Measurements from ENCODE around the gene GHRHR.

GHRHR gene

GRCh38 chr7:30963842-30964241 is at the start of gene GHRHR:
GHRHR (plus strand) TSS chr7:30963953; CDS start chr7:30964069, 116 bp downstream.
- DNase-seq (ENCODE audit: low read depth) = no peak

GRCh38 chr7:30914596-30914995 is 49.2 kb upstream of the GHRHR start:
- DNase-seq (ENCODE audit: low read depth) = no peak

- DNase-seq (ENCODE audit: low read depth) = no peak
Measured at GRCh38 chr7:30915005-30915601, 48.6 kb upstream of the GHRHR start.

- DNase-seq (ENCODE audit: low read depth) = no peak
Measured at GRCh38 chr7:30915751-30916150, 48.0 kb upstream of the GHRHR start.

- DNase-seq (ENCODE audit: low read depth) = no peak
Measured at GRCh38 chr7:30916255-30916654, 47.5 kb upstream of the GHRHR start.

GRCh38 chr7:30916767-30917166 is 47.0 kb upstream of the GHRHR start:
- no peak for DNase-seq (ENCODE audit: low read depth)

GRCh38 chr7:30917216-30917893 is 46.4 kb upstream of the GHRHR start:
- no peak for DNase-seq (ENCODE audit: low read depth)

GRCh38 chr7:30918676-30919075 is 45.1 kb upstream of the GHRHR start:
- DNase-seq (ENCODE audit: low read depth) = no peak

GRCh38 chr7:30920021-30920583 is 43.7 kb upstream of the GHRHR start:
- DNase-seq (ENCODE audit: low read depth) = no peak

GRCh38 chr7:30920584-30921539 is 42.9 kb upstream of the GHRHR start:
- DNase-seq (ENCODE audit: low read depth) = no peak

- no peak for DNase-seq (ENCODE audit: low read depth)
Measured at GRCh38 chr7:30921540-30922401, 42.0 kb upstream of the GHRHR start.

GRCh38 chr7:30922596-30922995 is 41.2 kb upstream of the GHRHR start:
- DNase-seq (ENCODE audit: low read depth) = no peak

- no peak for DNase-seq (ENCODE audit: low read depth)
Measured at GRCh38 chr7:30923009-30923773, 40.6 kb upstream of the GHRHR start.

GRCh38 chr7:30923774-30924413 is 39.9 kb upstream of the GHRHR start:
- DNase-seq (ENCODE audit: low read depth) = no peak

- no peak for DNase-seq (ENCODE audit: low read depth)
Measured at GRCh38 chr7:30924624-30925023, 39.1 kb upstream of the GHRHR start.

GRCh38 chr7:30925117-30925516 is 38.6 kb upstream of the GHRHR start:
- no peak for DNase-seq (ENCODE audit: low read depth)

- DNase-seq (ENCODE audit: low read depth) = no peak
Measured at GRCh38 chr7:30925913-30926312, 37.8 kb upstream of the GHRHR start.

GRCh38 chr7:30926313-30926712 is 37.4 kb upstream of the GHRHR start:
- no peak for DNase-seq (ENCODE audit: low read depth)

GRCh38 chr7:30927040-30927439 is 36.7 kb upstream of the GHRHR start:
- DNase-seq (ENCODE audit: low read depth) = no peak

- DNase-seq (ENCODE audit: low read depth) = no peak
Measured at GRCh38 chr7:30927559-30927958, 36.2 kb upstream of the GHRHR start.

Data from stimulated activated CD8-positive, alpha-beta memory T cell treated with anti-CD3 and anti-CD28 coated beads, Interleukin-7, amount 100 ng/mL, for 24 hours (primary cell).